HG02938 (cell line): Measurements from ENCODE around the gene UBE2D2.
"Not testable (repeated sequence)": the region's sequence is repeated elsewhere in the genome, so short reads cannot be mapped to it uniquely, and the experiment has no call there.

Experiments
- ATAC-seq: cut with Tn5 transposase; IDR thresholded peaks from one replicate; pipeline ENCODE4 v1.9.1; 2021; ENCODE audit warnings: mild to moderate bottlenecking, moderate library complexity; ENCODE audit not compliant: unreplicated experiment

The UBE2D2 gene

DNA sequence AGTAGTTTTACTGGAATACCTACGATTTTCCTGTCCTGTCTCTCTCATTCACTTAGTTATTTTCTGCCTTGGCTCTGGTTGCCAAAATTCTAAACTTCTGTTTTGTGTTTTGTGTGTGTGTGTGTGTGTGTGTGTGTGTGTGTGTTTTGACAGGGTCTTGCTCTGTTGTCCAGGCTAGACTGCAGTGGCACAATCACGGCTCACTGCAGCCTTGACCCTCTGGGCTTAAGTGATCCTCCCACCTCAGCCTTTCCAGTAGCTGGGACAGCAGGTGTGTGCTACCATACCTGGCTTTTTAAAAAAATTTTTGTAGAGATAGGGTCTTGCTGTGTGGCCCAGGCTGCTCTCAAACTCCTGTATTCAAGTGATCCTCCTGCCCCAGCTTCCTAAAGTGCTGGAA is 17.2 kb downstream of the UBE2D2 start:
- ATAC-seq = no peak

DNA sequence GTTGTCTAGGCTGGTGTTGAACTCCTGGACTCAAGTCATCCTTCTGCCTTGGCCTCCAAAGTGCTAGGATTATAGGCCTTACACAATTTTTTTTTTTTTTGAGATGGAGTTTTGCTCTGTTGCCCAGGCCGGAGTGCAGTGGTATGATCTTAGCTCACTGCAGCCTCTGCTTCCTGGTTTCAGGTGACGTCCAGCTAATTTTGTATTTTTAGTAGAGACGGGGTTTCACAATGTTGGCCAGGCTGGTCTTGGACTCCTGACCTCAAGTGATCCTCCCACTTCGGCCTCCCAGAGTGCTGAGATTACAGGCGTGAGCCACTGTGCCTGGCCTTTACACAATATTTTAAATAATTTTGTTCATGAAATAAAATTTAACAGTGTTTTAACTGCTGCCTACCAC is 21.0 kb downstream of the UBE2D2 start:
- ATAC-seq = not testable (repeated sequence)

DNA sequence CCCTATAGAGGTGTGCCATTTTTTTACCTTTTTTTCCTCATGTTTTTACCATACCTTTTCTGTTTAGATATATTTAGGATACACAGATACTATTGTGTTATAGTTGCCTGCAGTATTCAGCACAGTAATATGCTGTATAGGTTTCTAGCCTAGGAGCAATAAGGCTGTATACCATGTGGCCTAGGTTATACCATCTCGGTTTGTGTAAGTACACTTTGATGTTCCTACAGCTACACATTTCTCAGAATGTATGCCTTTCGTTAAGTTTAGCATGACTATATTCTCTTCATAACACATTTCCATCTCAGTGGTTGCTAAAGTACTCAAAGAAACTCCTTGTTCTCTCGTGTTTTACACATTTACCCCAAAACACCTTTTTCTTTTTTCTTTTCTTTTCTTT is 23.0 kb downstream of the UBE2D2 start:
- ATAC-seq = no peak

DNA sequence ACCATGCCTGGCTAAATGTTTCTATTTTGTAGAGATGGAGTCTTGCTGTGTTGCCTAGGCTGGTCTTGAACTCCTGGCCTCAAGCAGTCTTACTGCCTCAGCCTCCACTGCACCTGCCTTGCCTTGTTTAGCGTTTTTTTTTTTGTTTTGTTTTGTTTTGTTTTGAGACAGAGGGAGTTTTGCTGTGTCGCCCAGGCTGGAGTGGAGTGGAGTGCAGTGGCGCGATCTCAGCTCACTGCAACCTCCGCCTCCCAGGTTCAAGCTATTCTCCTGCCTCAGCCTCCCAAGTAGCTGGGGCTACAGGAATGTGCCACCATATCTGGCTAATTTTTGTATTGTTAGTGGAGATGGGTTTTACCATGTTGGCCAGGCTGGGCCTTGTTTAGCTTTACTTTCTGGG is 27.0 kb downstream of the UBE2D2 start:
- ATAC-seq = not testable (repeated sequence)

DNA sequence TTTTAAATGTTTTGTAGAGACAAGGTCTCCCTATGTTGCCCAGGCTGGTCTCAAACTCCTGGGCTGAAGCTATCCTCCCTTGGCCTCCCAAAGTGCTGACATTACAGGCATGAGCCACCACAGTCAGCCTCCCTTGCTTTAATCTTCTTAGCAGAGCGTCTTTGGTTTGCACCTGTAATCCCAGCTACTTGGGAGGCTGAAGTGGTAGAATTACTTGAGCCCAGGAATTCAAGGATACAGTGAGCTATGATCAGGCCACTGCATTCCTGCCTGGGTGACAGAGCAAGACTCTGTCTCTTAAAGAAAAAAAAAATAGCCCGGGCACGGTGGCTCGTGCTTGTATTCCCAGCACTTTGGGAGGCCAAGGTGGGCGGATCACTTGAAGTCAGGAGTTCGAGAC is 27.8 kb downstream of the UBE2D2 start:
- no peak for ATAC-seq

DNA sequence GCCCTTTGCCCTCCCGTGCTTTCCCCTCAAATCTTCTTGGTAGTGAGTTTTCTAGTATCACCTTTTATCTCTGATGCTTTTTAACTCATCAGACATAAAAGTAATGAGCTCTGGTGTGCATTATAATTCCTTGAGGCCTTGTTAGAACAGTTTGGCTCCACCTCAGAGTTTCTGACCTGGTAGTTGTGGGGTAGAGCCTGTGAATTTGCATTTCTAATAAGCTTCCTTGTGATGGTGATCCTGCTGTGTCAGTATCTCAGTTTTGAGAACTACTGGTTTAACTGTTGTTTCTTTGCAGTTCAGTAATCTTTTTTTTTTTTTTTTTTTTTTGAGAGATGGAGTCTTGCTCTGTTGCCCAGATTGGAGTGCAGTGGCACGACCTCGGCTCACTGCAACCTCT is 31.1 kb downstream of the UBE2D2 start:
- no peak for ATAC-seq

DNA sequence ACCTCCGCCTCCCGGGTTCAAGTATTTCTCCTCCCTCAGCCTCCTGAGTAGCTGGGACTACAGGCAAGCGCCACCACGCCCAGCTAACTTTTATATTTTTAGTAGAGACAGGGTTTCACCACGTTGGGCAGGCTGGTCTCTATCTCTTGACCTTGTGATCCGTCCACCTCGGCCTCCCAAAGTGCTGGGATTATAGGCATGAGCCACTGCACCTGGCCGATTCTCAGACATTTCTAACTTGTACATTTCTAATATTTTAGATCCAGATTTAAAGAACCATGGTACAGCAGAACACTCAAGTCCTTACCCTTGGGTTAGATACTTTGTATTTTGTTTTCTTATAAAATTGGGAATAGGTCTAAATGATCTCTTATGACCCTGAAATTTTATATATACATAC is 31.9 kb downstream of the UBE2D2 start:
- not testable (repeated sequence) for ATAC-seq

DNA sequence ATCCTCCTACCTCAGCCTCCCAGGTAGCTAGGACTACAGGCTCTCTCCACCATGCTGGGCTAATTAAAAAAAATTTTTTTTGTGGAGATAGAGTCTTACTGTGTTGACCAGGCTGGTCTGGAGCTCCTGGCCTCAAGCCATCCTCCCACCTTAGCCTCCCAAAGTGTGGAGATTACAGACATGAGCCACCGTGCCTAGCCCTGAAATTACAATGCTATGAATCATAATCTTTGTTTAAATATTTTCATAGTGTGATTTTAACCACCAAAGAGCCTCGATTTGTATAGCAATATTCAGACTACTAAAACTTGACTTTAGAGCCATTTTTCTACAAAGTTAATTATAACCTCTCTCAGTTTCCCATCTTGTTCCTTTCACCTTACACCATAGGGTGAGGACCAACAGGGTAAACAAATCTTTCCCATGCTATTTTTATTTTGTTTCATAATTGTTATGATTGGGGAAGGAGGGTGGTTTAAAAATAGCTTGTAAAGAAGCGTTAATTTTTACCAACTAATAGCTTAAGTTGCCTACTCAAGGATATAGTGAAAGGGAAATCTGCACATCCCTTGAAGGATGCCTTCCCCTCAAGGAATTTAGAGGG is 32.7 kb downstream of the UBE2D2 start:
- no peak for ATAC-seq

DNA sequence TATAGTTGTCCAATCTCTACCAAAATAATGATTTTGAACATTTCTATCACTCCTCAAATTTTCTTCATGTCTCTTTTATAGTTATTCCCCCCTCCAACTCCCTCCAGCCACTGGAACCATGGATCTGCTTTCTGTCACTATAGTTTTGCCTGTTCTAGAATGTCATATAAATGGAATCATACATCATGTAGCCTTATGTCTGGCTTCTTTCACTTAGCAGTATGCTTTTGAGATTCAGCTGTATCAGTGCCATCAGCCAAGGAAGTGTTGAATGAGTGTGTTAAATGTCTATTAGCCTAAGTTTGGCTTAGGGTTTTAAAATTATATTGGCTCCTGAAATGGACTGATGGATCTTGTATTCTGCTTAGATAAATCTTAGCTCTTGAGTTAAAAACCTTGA is 36.0 kb downstream of the UBE2D2 start:
- ATAC-seq = no peak

DNA sequence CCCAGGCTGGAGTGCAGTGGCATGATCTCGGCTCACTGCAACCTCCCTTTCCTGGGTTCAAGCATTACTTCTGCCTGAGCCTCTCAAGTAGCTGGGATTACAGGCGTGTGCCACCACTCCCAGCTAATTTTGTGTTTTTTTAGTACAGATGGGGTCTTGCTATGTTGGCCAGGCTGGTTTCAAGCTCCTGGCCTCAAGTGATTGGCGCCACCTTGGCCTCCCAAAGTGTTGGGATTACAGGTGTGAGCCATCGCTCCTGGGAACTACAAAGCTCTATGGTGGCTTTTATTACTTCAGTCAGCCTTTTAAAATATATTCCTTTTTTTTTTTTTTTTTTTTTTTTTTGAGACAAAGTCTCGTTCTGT is 37.4 kb downstream of the UBE2D2 start:
- ATAC-seq = not testable (repeated sequence)

DNA sequence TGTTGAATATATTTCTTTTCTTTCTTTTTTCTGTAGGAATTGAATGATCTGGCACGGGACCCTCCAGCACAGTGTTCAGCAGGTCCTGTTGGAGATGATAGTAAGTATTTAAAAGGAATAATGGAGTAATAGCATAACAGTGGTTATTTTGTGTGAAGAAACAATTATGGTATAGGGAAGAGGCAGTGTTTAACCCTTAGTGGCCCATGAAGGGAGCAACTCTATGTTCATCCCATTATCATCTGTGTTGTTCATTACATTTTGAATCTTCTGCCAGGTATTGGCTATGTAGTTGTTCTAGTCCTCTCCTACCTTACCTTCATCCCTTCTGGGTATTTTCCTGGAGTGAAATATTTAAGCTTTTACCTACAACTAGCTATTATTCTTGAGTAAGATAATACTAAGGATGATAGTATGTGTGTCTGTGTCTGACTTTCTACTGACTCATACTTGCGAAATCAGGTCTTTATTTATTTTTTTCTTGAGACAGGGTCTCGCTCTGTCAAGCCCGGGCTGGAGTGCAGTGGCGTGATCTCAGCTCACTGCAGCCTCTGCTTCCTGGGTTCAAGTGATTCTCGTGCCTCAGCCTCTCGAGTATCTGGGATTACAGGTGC is 39.3 kb downstream of the UBE2D2 start:
- no peak for ATAC-seq

DNA sequence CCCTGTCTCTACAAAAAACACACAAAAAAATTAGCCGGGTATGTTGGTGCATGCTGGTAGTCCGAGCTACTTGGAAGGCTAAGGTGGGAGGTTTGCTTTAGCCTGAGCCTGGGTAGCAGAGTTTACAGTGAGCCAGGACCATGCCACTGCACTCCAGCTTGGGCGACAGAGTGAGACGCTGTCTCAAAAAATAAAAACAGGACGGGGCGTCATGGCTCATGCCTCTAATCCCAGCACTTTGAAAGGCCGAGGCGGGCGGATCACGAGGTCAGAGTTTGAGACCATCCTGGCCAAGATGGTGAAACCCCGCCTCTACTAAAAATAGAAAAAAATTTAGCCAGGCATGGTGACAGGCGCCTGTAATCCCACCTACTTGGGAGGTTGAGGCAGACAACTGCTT is 40.3 kb downstream of the UBE2D2 start:
- no peak for ATAC-seq

DNA sequence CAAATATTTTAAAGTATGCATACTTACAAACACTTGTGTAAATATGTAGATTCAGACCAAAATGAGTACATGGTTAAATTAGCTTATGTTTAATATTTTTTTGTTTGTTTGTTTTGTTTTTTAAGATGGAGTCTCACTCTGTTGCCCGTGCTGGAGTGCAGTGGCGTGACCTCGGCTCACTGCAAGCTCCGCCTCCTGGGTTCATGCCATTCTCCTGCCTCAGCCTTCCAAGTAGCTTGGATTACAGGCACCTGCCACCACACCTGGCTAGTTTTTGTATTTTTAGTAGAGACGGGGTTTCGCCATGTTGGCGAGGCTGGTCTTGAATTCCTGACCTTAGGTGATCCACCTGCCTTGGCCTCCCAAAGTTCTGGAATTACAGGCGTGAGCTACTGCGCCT is 40.8 kb downstream of the UBE2D2 start:
- not testable (repeated sequence) for ATAC-seq

DNA sequence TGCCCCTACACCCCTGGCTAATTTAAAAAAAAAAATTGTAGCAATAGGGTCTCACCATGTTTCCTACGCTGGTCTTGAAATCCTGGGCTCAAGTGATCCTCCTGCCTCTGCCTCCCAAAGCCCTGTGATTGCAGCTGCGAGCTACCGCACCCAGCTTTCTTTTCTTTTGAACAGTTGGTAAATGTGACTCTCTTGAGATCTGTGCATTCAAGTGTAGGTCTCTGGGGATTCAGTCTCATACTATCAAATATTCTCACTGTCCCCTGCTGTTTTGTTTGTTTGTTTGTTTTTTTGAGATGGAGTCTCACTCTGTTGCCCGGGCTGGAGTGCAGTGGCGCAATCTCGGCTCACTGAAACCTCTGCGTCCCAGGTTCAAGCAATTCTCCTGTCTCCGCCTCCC is 44.7 kb downstream of the UBE2D2 start:
- ATAC-seq = no peak

DNA sequence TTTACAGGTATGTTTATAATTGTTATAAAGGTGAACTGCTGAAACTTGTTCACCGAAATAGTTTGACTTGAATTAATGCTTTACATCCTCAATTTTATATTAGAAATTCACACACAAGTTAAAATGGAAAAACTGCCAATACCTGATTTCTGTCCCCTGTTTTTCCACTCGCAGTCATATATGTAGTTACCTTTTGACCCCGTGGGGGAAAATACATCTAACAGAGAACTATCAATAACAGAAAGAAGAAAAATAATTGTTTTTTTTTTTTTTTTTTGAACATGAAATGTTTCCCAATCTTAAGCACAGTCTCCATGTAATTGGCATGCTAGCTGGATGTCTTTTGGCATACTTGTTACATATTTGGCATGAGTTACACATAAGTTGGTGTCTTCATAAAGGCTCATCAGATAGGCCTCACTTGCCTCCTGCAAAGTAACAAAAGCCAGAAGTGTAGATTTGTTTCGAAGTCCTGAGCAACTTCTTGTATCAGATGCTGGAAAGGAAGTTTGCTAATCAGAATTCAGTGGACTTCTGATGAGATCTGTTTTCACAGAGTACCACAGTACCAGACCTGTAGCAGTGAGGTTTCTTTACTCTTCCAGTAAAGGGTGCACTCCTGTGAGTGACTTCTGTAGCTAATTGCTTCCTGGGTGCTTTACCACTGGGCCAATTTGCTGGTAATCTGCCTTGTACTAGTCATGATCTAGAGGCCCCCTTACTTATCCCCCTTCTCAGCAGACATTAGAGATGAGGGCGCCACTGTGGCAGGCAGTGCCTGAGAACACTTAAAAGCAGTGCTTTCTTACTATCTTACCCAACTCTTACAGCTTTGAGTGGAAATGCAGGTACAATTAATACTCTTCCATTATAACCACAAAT is 50.8 kb downstream of the UBE2D2 start:
- ATAC-seq = no peak

DNA sequence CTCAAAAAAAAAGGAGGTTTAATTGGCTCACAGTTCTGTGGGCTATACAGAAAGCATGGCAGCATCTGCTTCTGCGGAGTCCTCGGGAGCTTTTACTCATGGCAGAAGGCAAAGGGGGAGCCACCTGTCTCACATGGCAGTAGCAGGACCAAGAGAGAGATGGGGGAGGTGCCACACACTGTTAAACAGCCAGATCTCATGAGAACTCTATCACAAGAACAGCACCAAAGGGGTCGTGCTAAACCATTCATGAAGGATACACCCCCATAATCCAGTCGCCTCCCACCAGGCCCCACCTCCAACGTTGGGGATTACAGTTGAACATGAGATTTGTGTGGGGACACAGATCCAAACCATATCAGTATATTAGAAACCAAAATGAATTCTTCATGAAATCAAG is 58.7 kb downstream of the UBE2D2 start:
- no peak for ATAC-seq

DNA sequence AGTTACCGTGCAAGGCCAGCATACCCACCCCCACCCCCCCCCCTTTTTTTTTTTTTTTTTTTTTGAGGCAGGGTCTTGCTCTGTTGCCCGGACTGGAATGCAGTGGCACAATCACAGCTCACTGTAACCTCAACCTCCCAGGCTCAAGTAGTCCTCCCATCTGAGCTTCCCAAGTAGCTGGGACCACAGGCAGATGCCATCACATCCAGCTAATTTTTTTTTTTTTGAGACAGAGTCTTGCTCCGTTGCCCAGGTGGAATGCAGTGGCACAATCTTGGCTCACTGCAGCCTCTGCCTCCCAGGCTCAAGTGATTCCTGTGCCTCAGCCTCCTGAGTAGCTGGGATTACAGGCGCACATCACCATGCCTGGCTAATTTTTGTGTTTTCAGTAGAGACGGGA is 64.3 kb downstream of the UBE2D2 start:
- ATAC-seq = not testable (repeated sequence)

DNA sequence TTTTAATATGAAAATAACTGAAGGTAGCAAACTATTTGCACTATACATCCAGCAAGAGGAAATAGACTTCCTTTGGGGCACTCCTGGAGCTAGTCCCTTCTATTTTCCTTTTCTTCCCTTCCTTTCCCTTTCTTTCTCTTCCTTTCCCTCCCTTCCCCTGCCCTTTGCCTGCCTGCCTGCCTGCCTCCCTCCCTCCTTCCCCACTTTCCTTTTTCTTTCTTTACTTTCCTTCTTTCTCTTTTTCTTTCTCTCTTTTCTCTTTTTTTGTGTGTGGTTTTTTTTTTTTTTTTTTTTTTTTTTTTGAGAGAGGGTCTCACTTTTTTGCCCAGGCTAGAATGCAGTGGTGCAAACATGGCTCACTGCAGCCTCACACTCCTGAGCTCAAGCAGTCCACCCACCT is 69.7 kb downstream of the UBE2D2 start:
- no peak for ATAC-seq

DNA sequence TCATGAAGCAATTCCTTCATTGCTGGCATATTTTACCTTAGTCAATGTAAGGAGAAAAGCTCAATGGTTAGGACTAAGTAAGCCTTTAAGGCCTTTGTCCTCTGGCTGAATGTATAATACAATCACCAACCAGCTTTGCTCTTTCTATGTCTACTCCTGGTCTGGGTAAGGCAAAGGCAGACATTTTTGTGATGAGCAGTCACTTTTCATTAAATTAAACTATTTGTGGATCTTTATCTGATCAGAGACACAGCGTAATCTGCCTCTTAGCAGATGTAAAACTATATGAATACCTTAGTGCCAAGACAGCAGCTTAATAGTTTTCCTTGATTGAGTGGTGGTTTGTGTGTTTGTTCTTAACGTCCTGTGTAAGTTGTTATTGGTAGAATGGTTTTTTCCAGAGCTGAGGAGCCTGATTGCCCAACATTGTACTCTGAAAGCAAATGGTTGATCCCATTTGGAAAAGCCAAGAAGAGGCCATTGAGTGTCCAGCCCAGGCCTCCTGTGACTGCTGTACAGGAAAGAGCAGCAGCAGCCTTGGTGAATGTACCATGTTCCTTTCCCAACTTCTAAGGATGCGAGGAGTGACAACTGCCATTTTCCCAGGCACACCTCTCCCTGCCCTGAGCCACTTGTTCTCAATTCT is 70.5 kb downstream of the UBE2D2 start:
- no peak for ATAC-seq

DNA sequence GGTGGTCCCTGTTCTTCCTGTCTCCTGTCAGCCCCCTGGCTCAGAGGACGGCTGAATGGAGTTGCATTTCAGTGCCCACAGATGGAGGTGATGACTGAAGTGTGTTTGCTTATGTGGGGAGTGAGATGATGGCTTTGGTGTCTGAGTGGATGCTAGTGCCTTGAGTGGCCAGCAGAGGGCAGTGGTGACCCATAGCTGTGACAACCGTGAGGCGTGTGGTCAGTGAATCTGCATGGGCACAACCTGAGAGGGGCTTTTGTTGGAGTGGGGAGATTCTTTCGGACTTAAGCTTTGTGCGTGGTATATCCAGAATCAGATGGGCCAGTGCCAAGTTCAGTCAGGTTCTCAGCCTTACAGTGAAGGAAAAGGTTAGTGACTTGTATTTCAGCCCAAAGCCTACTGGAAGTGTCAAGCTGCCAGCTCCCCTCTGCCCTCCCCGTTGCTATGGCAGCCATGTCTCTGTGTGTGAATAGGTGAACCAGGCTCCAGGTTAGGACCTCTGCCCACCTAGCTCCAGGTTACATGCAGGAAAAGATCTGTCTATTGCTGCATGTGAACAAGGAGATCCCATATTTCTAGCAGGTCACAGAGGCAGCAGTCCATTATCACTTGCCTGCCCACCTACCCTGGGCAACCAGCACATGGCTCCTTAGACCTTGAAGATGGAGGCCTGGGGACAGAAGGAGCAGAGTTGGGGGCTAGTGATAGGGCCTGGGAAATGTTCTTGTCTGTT is 72.3 kb downstream of the UBE2D2 start:
- ATAC-seq = no peak

DNA sequence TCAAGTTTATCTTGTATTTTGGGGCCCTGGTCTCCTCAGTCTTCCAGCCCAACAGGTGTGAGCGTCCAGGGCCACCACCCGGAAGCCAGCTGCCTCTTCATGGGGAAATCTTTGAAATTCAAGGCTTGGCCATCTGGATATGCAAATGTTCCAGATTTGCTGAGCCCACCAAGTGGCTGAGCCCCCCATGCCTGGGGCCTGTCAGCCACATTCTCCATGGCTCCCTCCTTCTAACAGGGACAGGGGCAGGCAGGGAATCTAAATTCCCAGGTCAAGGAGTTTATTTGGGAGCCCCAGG is 72.8 kb downstream of the UBE2D2 start:
- no peak for ATAC-seq
